Tibial nerve (tissue), 4 donors: ENCODE data around the gene SPSB4. TPM values are rescaled to one million over a fixed set of nuclear protein-coding genes. Genes with fewer than 3 reads are reported as not detected.

Source experiments
- DNase-seq, 2 donors: peaks; one replicate each; pipeline ENCODE4 v3.0.0-alpha.2; 2019; ENCODE audit warnings: low spot score in 2 of 2
- H3K27ac ChIP-seq, 4 donors: fragments of 200-600 bp; sonication (generic) in 3 of 4; one replicate each; pipeline ENCODE4 v1.5.1; 2017 to 2019; ENCODE audit warnings: mild to moderate bottlenecking in 1 of 4
- H3K27me3 ChIP-seq, 2 donors: fragments of 200-600 bp; sonication (generic) in 1 of 2; one replicate each; pipeline versions ENCODE4 v1.5.1 to v1.6.0; 2017 to 2019
- H3K36me3 ChIP-seq, 3 donors: fragments of 200-600 bp; sonication (generic); one replicate each; pipeline ENCODE4 v1.5.1; 2018 to 2019
- H3K4me1 ChIP-seq, 4 donors: fragments of 200-600 bp; sonication (generic) in 3 of 4; one replicate each; pipeline ENCODE4 v1.5.1; 2017 to 2019
- H3K4me3 ChIP-seq, 4 donors: fragments of 200-600 bp; sonication (generic) in 3 of 4; one replicate each; pipeline ENCODE4 v1.5.1; 2017 to 2019; ENCODE audit warnings: mild to moderate bottlenecking in 1 of 4, moderate library complexity in 1 of 4
- H3K9me3 ChIP-seq, 4 donors: fragments of 200-600 bp; sonication (generic) in 3 of 4; one replicate each; pipeline ENCODE4 v1.5.1; 2017 to 2019
- EP300 ChIP-seq, 2 donors: sonication (generic); formaldehyde crosslinking; IDR thresholded peaks; one replicate each; pipeline ENCODE4 v1.6.1; 2017; ENCODE audit warnings: antibody characterized with exemption in 2 of 2, mild to moderate bottlenecking in 1 of 2
- POLR2A ChIP-seq, 2 donors: fragments of 450-650 bp; IDR thresholded peaks; one replicate each; pipeline ENCODE4 v1.6.1; 2017; ENCODE audit warnings: antibody characterized with exemption in 2 of 2, mild to moderate bottlenecking in 2 of 2, moderate library complexity in 2 of 2
- WGBS, 2 donors: methylation state at CpG; one replicate each; pipeline ENCODE4 v1.1.5; 2018; 5-methylcytosine and 5-hydroxymethylcytosine counted together
- total RNA-seq, 4 donors: library from RNA; depleted of rRNA; stranded (reverse); fragments of >200 nt; gene quantifications; one replicate each; pipeline ENCODE4 v1.1.0, GENCODE V29; 2016
- TF ChIP-seq, protein P1 (sequence below), 5 experiments: fragments of 200-600 bp in 3 of 5; fragments of 450-650 bp in 2 of 5; sonication (generic) in 3 of 5; IDR thresholded peaks; one replicate each; pipeline ENCODE4 v1.5.1; 2016 to 2019; ENCODE audit warnings: antibody characterized with exemption in 5 of 5, mild to moderate bottlenecking in 3 of 5, moderate library complexity in 2 of 5

SPSB4 gene
- total RNA-seq, 4 donors from 2014 or later, result 0.63 to 2.0 TPM; not detected in 2

DNA sequence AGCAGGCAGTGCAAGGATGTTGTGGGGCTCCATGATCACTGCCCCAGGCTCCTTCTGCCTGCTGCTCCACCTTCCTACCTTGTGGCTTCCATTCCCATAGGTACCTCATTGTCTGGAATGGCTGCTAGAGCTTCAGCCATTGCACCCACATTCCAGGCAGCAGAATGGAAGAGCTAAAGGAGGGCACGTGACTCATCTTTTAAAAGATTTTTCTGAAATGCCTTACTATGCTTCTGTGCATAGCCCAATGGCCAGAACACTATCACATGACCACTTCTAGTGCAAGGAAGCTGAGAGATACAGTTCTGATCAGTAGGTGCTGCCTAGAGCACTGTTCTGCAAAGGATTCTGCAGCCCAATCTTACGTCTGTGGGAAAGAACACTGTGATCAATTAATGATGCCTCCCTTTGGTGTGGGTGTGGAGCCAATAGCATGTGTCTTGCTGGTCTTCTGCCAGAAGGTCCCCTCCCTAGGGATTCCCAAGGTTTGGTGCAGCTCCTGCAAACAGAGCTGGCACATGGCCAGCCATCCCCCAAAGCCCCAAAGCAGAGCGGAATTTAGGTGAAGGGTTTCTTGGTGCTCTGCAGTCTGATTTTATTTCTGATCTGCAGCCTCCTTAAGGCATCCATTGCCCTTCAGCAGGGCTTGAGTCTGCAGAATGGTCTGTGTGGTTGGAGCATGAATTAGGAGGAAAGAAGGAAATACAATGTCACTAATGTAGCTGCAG, 34.4 kb downstream of the SPSB4 start:
- no peak for DNase-seq
- H3K36me3 ChIP-seq, result no peaks in the 10 kb centered on the region
- H3K4me1 ChIP-seq, result no peaks in the 10 kb centered on the region
- 76 to 84% methylated on average over 3 of the region's 3 CpGs for WGBS, 2 donors
- H3K27me3 ChIP-seq, result no peaks in the 10 kb centered on the region
- TF ChIP-seq EP300 (IDR thresholded peaks at IDR 0.05), result no peak
- TF ChIP-seq POLR2A (IDR thresholded peaks at IDR 0.05), result no peak
- TF ChIP-seq, protein P1, sequence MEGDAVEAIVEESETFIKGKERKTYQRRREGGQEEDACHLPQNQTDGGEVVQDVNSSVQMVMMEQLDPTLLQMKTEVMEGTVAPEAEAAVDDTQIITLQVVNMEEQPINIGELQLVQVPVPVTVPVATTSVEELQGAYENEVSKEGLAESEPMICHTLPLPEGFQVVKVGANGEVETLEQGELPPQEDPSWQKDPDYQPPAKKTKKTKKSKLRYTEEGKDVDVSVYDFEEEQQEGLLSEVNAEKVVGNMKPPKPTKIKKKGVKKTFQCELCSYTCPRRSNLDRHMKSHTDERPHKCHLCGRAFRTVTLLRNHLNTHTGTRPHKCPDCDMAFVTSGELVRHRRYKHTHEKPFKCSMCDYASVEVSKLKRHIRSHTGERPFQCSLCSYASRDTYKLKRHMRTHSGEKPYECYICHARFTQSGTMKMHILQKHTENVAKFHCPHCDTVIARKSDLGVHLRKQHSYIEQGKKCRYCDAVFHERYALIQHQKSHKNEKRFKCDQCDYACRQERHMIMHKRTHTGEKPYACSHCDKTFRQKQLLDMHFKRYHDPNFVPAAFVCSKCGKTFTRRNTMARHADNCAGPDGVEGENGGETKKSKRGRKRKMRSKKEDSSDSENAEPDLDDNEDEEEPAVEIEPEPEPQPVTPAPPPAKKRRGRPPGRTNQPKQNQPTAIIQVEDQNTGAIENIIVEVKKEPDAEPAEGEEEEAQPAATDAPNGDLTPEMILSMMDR (IDR thresholded peaks at IDR 0.05), result no peak
- H3K9me3 ChIP-seq, result no peaks in the 10 kb centered on the region
- H3K4me3 ChIP-seq, result no peak overlapping the region
- H3K27ac ChIP-seq, result no peak overlapping the region

DNA sequence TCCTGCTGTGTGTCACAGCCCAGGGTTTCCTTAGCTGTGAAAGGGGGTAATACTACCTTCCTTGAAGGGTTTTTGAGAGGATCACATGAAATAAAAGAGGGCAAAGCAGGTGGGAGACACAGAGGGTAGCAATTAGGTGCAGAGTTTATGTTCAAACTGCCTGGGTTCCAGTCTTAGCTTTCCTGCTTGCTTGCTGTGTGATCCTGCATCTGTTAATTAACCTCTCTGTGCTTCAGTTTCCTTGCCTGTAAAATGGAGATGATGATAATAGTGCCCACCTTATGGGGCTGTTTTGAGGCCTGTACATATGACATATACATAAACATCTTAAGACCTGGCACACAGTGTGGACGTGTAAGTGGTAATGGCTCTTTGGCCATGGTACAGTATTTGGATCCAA, 35.0 kb downstream of the SPSB4 start:
- no peaks in the 10 kb centered on the region for H3K27me3 ChIP-seq
- no peak overlapping the region for H3K27ac ChIP-seq
- no peaks in the 10 kb centered on the region for H3K9me3 ChIP-seq
- no peaks in the 10 kb centered on the region for H3K4me1 ChIP-seq
- H3K4me3 ChIP-seq, result no peak overlapping the region
- TF ChIP-seq, protein P1 (IDR thresholded peaks at IDR 0.05), result no peak
- TF ChIP-seq EP300 (IDR thresholded peaks at IDR 0.05) (no peak), POLR2A (IDR thresholded peaks at IDR 0.05) (no peak)
- H3K36me3 ChIP-seq, result no peaks in the 10 kb centered on the region
- DNase-seq, result no peak
- WGBS, 2 donors, result 71 to 72% methylated on average over 1 of the region's 1 CpG

DNA sequence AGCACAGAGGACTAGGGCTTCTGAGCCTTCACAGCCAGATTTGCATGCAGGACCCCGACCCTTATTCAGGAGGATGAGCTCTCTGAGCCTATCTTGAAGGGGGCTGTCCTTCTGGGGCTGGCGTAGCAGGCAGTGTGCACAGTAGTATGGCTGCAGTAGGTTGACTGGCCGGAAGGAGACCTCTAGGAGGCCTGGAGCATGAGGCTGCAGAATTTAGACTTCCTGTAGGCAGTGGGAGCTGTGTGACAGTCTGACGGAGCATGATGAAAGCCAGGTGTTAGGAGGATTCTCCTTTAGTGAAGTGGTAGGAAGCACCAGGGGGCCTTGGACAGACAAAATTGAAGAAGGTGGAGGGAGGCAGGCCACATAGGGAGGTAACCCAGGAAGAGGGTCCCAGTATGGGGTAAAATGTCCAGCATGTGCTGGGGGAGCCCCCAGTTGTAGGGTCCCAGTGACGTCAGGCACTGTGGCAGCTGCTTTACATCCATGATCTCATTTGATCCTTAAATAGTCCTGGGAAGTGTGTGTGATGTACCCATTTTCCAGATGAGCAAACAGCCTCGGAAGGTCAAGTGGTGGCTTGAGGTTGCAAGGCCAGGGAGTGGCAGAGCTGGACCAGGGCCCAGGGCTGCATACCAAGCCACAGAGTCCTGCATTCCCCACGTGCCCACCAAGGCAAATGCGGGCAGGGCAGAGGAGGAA, 36.1 kb downstream of the SPSB4 start:
- no peak overlapping the region for H3K4me3 ChIP-seq
- H3K36me3 ChIP-seq, result no peaks in the 10 kb centered on the region
- 61 to 72% methylated on average over 8 of the region's 8 CpGs for WGBS, 2 donors
- H3K9me3 ChIP-seq, result no peaks in the 10 kb centered on the region
- no peak overlapping the region for H3K27ac ChIP-seq
- H3K4me1 ChIP-seq, result no peaks in the 10 kb centered on the region
- no peak for TF ChIP-seq EP300 (IDR thresholded peaks at IDR 0.05)
- no peak for TF ChIP-seq POLR2A (IDR thresholded peaks at IDR 0.05)
- TF ChIP-seq, protein P1 (IDR thresholded peaks at IDR 0.05), result no peak
- no peaks in the 10 kb centered on the region for H3K27me3 ChIP-seq
- no peak for DNase-seq

DNA sequence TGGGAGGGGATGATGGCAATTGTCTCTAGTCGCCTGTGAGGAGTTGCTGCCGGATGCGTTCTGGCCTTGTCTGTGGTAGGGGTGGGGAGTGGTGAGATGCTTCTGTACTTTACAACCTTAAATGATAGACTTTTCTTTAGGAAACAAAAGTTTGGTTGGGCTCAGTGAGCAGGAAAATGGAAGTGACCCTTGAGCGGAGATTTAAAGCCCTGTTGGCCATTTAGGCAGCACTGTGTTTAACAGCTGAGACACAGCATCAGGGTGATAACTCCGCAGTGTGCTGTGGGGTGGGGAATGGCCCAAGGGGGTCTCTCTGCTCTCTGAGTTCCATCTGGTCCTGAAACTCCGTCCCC, 36.6 kb downstream of the SPSB4 start:
- no peaks in the 10 kb centered on the region for H3K36me3 ChIP-seq
- H3K4me3 ChIP-seq, result no peak overlapping the region
- no peaks in the 10 kb centered on the region for H3K4me1 ChIP-seq
- DNase-seq, result no peak
- TF ChIP-seq EP300 (IDR thresholded peaks at IDR 0.05) (no peak), POLR2A (IDR thresholded peaks at IDR 0.05) (no peak)
- TF ChIP-seq, protein P1 (IDR thresholded peaks at IDR 0.05), result no peak
- 58 to 64% methylated on average over 6 of the region's 6 CpGs for WGBS, 2 donors
- no peaks in the 10 kb centered on the region for H3K27me3 ChIP-seq
- no peaks in the 10 kb centered on the region for H3K9me3 ChIP-seq
- no peak overlapping the region for H3K27ac ChIP-seq
